ENCODE data around the gene DDX41.
"Not testable (repeated sequence)": the region's sequence is repeated elsewhere in the genome, so short reads cannot be mapped to it uniquely, and the experiment has no call there.

DDX41 gene

GRCh38 chr5:177516601-177517568 lies at the start of gene DDX41:
Gene DDX41, minus strand, starts transcription at chr5:177516961. Its CDS starts 16 bp downstream, at chr5:177516945.
- in situ Hi-C loops (cut with HindIII; ENCODE audit: low pct_ligation_motif_present, low pct_unique_long_range_greater_than_20kb, low sequenced_read_pairs), result no loop called here
- peak; percentile 97 for DNase-seq

DNA sequence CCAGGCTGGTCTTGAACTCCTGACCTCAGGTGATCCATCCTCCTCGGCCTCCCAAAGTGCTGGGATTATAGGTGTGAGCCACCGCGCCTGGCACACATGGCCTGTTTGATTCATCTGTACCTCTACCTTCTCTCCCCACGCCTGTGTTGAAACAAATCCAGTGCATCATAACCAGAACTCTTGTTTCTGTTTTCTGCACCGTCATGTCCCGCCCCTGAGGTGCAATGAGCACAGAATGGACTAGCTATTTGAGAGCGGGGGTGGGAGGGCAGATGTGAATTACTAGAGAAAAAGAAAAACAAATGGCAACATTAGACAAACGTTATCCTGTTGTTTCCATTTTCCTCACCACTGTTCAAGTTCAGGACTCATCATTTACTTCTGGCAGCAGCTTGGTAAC lies 48.3 kb upstream of the DDX41 start:
- in situ Hi-C loops (cut with HindIII; ENCODE audit: low pct_ligation_motif_present, low pct_unique_long_range_greater_than_20kb, low sequenced_read_pairs), result no loop called here
- no peak for DNase-seq

DNA sequence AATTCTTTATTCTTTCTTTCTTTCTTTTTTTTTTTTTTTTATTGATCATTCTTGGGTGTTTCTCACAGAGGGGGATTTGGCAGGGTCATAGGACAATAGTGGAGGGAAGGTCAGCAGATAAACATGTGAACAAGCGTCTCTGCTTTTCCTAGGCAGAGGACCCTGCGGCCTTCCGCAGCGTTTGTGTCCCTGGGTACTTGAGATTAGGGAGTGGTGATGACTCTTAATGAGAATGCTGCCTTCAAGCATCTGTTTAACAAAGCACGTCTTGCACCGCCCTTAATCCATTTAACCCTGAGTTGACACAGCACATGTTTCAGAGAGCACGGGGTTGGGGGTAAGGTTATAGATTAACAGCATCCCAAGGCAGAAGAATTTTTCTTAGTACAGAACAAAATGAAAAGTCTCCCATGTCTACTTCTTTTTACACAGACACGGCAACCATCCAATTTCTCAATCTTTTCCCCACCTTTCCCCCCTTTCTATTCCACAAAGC lies 42.7 kb upstream of the DDX41 start:
- DNase-seq; in situ Hi-C loops (cut with HindIII; ENCODE audit: low pct_ligation_motif_present, low pct_unique_long_range_greater_than_20kb, low sequenced_read_pairs): not testable (repeated sequence)

DNA sequence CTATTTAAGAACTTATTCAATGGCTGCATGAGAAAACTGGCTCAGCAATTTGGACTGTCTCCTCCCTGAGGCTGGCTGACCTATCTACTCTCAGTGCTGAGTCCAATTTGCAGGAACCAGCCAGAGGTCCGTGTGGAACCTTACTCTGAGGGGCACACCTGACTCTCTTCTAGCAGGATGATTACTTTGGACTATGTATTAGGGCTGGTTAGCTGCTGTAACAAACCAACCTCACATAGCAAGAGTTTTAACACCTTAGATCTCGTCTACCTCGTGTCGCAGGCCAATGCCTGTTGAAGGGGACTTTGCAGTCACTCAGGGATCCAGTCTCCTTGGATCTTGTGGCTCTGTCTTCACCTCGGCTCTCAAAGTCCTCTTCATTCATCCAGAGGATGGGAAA lies 41.0 kb upstream of the DDX41 start:
- in situ Hi-C loops (cut with HindIII; ENCODE audit: low pct_ligation_motif_present, low pct_unique_long_range_greater_than_20kb, low sequenced_read_pairs), result no loop called here
- DNase-seq, result no peak

GRCh38 chr5:177557041-177557647 lies 40.4 kb upstream of the DDX41 start:
- in situ Hi-C loops (cut with HindIII; ENCODE audit: low pct_ligation_motif_present, low pct_unique_long_range_greater_than_20kb, low sequenced_read_pairs), result no loop called here

DNA sequence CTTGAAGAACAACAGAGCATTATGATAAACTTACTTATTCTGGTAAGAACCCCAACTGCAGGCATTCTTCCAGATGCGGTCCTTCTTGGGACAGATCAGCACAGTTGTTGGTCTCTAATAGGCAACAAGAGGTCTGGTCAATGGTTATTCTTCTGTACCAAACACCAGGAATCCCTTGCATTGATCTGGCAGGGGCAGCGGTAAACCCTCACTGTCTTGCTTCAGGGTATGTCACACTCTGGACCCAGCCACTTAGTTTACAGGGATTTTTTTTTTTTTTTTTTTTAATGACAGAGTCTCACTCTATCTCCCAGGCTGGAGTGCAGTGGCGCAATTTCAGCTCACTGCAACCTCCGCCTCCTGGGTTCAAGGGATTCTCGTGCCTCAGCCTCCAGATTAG lies 38.9 kb upstream of the DDX41 start:
- in situ Hi-C loops (cut with HindIII; ENCODE audit: low pct_ligation_motif_present, low pct_unique_long_range_greater_than_20kb, low sequenced_read_pairs), result no loop called here

More at GRCh38 chr5:177557041-177557647, 40.4 kb upstream of the DDX41 start:
- no peak for DNase-seq

GRCh38 chr5:177555228-177555627 lies 38.5 kb upstream of the DDX41 start:
- no peak for DNase-seq
- in situ Hi-C loops (cut with HindIII; ENCODE audit: low pct_ligation_motif_present, low pct_unique_long_range_greater_than_20kb, low sequenced_read_pairs), result no loop called here

More for the DNA sequence above, 38.9 kb upstream of the DDX41 start:
- no peak for DNase-seq

DNA sequence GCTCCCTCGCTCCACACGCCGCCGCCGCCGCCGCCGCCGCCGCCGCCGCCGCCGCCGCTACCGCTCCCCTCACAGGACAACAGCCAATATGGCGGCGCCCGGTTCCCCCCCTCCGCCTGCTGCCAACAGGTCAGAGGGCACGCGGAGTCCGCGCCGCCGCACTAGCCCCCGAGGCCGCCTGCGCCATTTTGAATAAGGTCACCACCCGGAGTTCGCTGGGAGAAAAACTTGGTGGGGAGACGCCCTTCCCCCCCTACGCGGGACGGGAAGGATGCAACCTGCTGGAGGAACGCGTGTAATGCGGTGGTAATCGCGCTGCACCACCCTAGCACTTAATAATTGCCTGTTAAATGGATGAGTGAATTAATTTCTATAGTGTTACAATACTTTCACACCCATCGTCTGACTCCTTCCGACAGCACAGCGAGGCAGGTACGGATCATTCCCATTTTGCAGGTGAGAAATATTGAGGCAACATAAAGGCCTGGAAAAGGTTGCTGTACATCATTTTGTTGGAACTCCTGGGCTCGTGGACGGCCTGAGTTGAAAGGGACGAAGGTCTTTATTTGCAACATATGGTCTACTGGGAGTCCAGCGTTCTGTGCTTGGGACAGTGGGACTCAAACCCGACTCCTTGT lies 37.8 kb upstream of the DDX41 start, which contains the start of gene FAM193B:
TSS of gene FAM193B (minus strand) at position 90 of the 638 bp plus-strand sequence. CDS start 105 bp downstream, outside the sequence.
- in situ Hi-C loops (cut with HindIII; ENCODE audit: low pct_ligation_motif_present, low pct_unique_long_range_greater_than_20kb, low sequenced_read_pairs), result no loop called here
- DNase-seq, result peak; percentile 89

GRCh38 chr5:177553671-177554429 lies 37.1 kb upstream of the DDX41 start:
- DNase-seq, result peak; percentile 14
- in situ Hi-C loops (cut with HindIII; ENCODE audit: low pct_ligation_motif_present, low pct_unique_long_range_greater_than_20kb, low sequenced_read_pairs), result no loop called here

DNA sequence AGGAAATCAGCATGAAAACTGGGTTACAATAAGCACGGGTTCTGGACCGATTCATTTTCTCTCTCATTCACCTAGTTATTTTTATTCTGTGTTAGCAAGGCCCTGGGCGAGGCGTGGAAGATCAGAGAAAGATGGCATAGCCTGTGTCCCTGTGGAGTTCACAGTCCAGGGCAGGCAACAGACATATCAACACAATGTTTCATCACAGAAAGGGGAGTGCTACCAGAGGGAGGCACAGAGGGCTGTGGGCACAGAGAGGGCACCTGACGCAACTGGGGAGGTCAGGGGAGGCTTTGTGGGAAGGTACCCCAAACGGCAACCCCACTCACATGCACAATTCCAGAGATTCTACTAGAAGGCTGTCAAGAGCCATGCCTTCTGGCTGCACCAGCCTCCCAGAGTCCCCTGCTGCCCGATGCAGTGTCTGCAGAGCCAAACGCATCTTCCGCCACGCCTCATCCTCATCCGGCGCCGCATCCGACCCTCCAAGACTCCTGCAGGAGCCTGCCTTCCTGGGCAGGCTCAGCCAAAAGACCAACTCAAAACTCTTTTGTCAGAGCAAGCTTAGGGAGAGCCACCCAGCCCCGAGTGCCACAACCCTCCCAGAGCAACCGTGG lies 36.2 kb upstream of the DDX41 start:
- in situ Hi-C loops (cut with HindIII; ENCODE audit: low pct_ligation_motif_present, low pct_unique_long_range_greater_than_20kb, low sequenced_read_pairs), result no loop called here
- DNase-seq, result no peak

DNA sequence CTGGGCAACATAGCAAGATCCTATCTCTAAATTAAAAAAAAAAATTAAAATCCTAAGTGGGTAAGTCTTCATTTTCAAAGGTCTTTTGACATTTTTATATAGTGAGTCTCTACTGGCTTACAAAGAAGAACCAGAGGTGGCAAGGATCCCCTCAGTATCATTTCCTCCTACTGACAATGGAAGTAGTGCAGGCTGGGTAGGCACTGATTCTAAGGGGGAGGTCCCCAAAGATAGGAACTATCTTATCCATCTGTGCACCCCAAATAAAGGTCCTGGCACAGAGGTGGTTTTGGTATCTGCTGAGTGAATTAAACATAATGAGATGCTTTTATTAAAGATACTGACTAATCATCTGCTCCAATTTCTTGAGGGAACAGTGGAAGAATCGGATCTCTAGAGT lies 33.4 kb upstream of the DDX41 start:
- in situ Hi-C loops (cut with HindIII; ENCODE audit: low pct_ligation_motif_present, low pct_unique_long_range_greater_than_20kb, low sequenced_read_pairs), result no loop called here
- no peak for DNase-seq

- no peak for DNase-seq
- in situ Hi-C loops (cut with HindIII; ENCODE audit: low pct_ligation_motif_present, low pct_unique_long_range_greater_than_20kb, low sequenced_read_pairs), result no loop called here
Observed at GRCh38 chr5:177548495-177548894, 31.7 kb upstream of the DDX41 start.

DNA sequence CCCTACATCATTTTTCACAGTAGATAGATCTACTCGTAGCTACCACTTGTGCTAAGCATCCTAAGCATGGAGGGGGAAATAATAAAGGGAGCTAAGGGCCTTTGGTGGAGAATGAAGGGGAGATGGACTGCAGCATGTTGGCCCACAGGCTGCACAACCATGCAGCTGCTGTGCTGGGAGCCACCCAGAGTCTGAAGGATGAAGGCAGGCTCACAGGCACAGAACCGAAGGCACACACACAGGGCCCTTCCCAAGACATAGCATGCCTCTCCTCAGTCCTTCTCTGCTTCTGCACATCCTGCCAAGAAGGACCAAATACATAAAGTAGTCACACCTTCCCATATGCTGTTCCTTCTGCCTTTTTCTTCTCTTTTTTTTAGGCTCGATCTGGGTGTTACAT lies 31.0 kb upstream of the DDX41 start:
- DNase-seq, result no peak
- in situ Hi-C loops (cut with HindIII; ENCODE audit: low pct_ligation_motif_present, low pct_unique_long_range_greater_than_20kb, low sequenced_read_pairs), result no loop called here

DNA sequence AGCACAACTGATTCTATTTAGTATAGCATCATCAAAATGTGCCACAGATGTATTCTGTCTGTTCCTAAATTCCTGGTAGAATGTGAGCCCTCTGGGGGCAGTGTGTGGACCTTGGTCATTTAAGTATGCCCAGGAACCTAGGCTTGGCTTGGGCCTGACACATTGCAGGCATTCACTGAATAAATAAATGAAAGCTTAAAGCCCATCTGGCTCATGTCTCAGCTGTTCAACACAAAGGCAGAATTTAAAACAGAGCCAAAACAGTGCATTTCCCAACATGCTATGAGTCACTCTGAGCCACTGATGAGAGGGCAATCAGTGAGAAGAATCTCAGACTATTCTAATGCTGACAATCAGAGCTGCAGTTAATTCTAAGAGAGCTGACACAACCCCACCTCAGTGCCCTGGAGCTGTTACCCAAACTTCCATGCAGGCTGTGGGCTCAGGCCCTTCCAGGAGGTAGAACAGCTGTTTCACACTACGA lies 29.5 kb upstream of the DDX41 start:
- in situ Hi-C loops (cut with HindIII; ENCODE audit: low pct_ligation_motif_present, low pct_unique_long_range_greater_than_20kb, low sequenced_read_pairs), result no loop called here

DNA sequence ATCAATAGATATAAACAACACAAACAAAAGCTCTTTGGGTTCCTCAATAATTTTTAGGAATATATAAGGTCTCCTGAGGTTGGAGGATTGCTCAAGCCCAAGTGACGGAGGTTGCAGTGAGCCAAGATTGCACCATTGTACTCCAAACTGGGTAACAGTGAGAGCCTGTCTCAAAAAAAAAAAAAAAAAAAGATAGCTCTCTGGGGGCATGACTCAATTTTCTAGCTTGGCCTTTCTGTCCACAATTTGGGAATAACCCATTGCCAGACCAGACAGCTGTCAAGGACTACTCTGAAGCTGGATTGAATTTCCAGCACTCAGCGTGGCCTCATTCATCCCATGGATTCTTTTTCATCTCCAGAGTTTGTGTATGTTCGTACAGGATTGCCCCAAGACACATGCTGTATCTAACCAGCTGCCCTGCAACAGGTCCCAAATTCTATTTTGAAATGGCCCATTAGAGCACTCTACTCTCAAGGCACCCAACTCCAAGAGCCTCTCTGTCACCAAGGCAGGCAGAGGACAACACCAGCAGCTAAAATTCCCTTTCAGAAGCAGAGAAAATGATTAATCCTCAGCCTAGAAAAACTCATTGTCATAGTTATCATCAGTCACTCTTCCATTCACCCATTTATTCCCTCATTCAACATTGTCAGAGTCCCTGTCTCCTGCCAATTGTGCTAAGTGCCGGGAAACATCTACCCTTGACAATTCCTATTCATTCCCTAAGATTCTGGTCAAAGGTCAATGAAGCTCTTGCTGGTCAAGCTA lies 28.9 kb upstream of the DDX41 start:
- no peak for DNase-seq
- in situ Hi-C loops (cut with HindIII; ENCODE audit: low pct_ligation_motif_present, low pct_unique_long_range_greater_than_20kb, low sequenced_read_pairs), result no loop called here

More for the DNA sequence above, 29.5 kb upstream of the DDX41 start:
- DNase-seq, result peak; percentile 37

- DNase-seq, result no peak
- in situ Hi-C loops (cut with HindIII; ENCODE audit: low pct_ligation_motif_present, low pct_unique_long_range_greater_than_20kb, low sequenced_read_pairs), result no loop called here
Observed at GRCh38 chr5:177542816-177543465, 26.2 kb upstream of the DDX41 start.

DNA sequence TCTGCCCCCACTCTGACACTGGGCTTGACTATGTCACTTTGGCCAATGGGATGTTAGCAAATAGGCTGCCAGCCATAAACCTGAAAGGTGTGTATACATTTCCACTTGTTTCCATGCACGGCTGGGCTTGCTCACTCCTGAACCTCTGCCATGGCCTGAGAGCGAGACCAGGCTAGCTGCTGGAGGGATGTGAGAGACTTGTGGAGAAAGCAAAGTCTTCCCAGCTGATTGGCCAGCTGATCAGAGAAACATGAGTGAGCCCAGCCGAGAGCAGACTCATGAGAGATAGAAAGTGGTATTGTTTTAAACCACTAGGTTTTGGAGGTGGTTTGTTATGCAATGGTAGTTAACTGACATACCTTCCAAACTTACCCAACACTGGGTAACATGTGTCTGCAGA lies 23.7 kb upstream of the DDX41 start:
- no peak for DNase-seq
- in situ Hi-C loops (cut with HindIII; ENCODE audit: low pct_ligation_motif_present, low pct_unique_long_range_greater_than_20kb, low sequenced_read_pairs), result no loop called here
